ENCODE data around the gene PRIMA1. TPM values are rescaled to one million over a fixed set of nuclear protein-coding genes. Genes with fewer than 3 reads are reported as not detected.

The PRIMA1 gene
- total RNA-seq, 4 donors from 2014 or later: 2.6 to 9.0 (median 4.1) TPM

GRCh38 chr14:93764211-93764659, 24.1 kb downstream of the PRIMA1 start:
- no peak overlapping the region for H3K4me3 ChIP-seq (ENCODE audit: low read depth, poor library complexity, severe bottlenecking)
- intact Hi-C loops (cut with DNase I; ENCODE audit: low total_unique reads): no loop called here
- 58 to 74% methylated on average over 8 of the region's 8 CpGs for WGBS, 2 donors
- no peak for DNase-seq (ENCODE audit: low spot score in 2 of 2)
- TF ChIP-seq CTCF (IDR thresholded peaks at IDR 0.05) (no peak), POLR2A (IDR thresholded peaks at IDR 0.05) (no peak)

- no peak overlapping the region for H3K4me3 ChIP-seq (ENCODE audit: low read depth, poor library complexity, severe bottlenecking)
- no peak for DNase-seq (ENCODE audit: low spot score in 2 of 2)
- intact Hi-C loops (cut with DNase I; ENCODE audit: low total_unique reads): no loop called here
- 11 to 18% methylated on average over 13 to 14 of the region's 15 CpGs for WGBS, 2 donors
- TF ChIP-seq CTCF (IDR thresholded peaks at IDR 0.05) (no peak), POLR2A (IDR thresholded peaks at IDR 0.05) (no peak)
Measured at GRCh38 chr14:93759719-93760307, 28.5 kb downstream of the PRIMA1 start.

GRCh38 chr14:93757206-93757605, 31.1 kb downstream of the PRIMA1 start:
- intact Hi-C loops (cut with DNase I; ENCODE audit: low total_unique reads): no loop called here
- no peak for DNase-seq (ENCODE audit: low spot score in 2 of 2)
- H3K4me3 ChIP-seq (ENCODE audit: low read depth, poor library complexity, severe bottlenecking): no peak overlapping the region
- 88 to 91% methylated on average over 12 of the region's 12 CpGs for WGBS, 2 donors
- TF ChIP-seq CTCF (IDR thresholded peaks at IDR 0.05) (no peak), POLR2A (IDR thresholded peaks at IDR 0.05) (no peak)

- no peak overlapping the region for H3K4me3 ChIP-seq (ENCODE audit: low read depth, poor library complexity, severe bottlenecking)
- no peak for DNase-seq (ENCODE audit: low spot score in 2 of 2)
- TF ChIP-seq CTCF (IDR thresholded peaks at IDR 0.05): no peak
- TF ChIP-seq POLR2A (IDR thresholded peaks at IDR 0.05): no peak
- intact Hi-C loops (cut with DNase I; ENCODE audit: low total_unique reads): no loop called here
- WGBS, 2 donors: 93 to 96% methylated on average over 8 of the region's 8 CpGs
Measured at GRCh38 chr14:93753647-93754046, 34.6 kb downstream of the PRIMA1 start.

- H3K4me3 ChIP-seq (ENCODE audit: low read depth, poor library complexity, severe bottlenecking): no peak overlapping the region
- TF ChIP-seq POLR2A (IDR thresholded peaks at IDR 0.05) (no peak), CTCF (IDR thresholded peaks at IDR 0.05) (no peak)
- 58 to 76% methylated on average over 3 to 4 of the region's 4 CpGs for WGBS, 2 donors
- DNase-seq (ENCODE audit: low spot score in 2 of 2): no peak
- intact Hi-C loops (cut with DNase I; ENCODE audit: low total_unique reads): no loop called here
Measured at GRCh38 chr14:93752980-93753561, 35.2 kb downstream of the PRIMA1 start.
